H9 (cell line): ENCODE measurements around the gene MAD1L1. TPM values are rescaled to one million over a fixed set of nuclear protein-coding genes. Genes with fewer than 3 reads are reported as not detected.

Source experiments
- DNase-seq: peaks from one replicate; pipeline ENCODE4 v3.0.0-alpha.2; 2017
- H2AFZ ChIP-seq: one replicate; pipeline ENCODE4 v1.6.1; 2013; ENCODE audit warnings: mild to moderate bottlenecking, low read length, control low read depth, moderate library complexity
- H2AK5ac ChIP-seq: 2 replicates; pipeline ENCODE4 v1.6.1; 2013; ENCODE audit warnings: low read length, control low read depth, mixed read lengths; ENCODE audit not compliant: insufficient read length
- H2BK120ac ChIP-seq: one replicate; pipeline ENCODE4 v1.6.1; 2013; ENCODE audit warnings: low read depth, mild to moderate bottlenecking, low read length, control low read depth, inconsistent platforms; ENCODE audit not compliant: poor library complexity, severe bottlenecking
- H2BK12ac ChIP-seq: 2 replicates; pipeline ENCODE4 v1.6.1; 2013; ENCODE audit warnings: low read length, control low read depth, mixed read lengths, low read depth; ENCODE audit not compliant: insufficient read length
- H2BK15ac ChIP-seq: 2 replicates; pipeline ENCODE4 v1.6.1; 2013; ENCODE audit warnings: low read depth, low read length, control low read depth
- H2BK20ac ChIP-seq: one replicate; pipeline ENCODE4 v1.6.1; 2013; ENCODE audit warnings: low read depth, mild to moderate bottlenecking, low read length, control low read depth, inconsistent platforms; ENCODE audit not compliant: poor library complexity, severe bottlenecking
- H2BK5ac ChIP-seq: 2 replicates; pipeline ENCODE4 v1.6.1; 2013; ENCODE audit warnings: low read length, control low read depth, mixed read lengths; ENCODE audit not compliant: insufficient read length
- H3K14ac ChIP-seq: 2 replicates; pipeline ENCODE4 v1.6.1; 2013; ENCODE audit warnings: low read length, control low read depth; ENCODE audit not compliant: insufficient read depth
- H3K18ac ChIP-seq: 2 replicates; pipeline ENCODE4 v1.6.1; 2013; ENCODE audit warnings: low read depth, mild to moderate bottlenecking, mixed read lengths, low read length, control low read depth; ENCODE audit not compliant: insufficient read length
- H3K23ac ChIP-seq: 2 replicates; pipeline ENCODE4 v1.6.1; 2013; ENCODE audit warnings: low read length, control low read depth, mixed read lengths, low read depth; ENCODE audit not compliant: insufficient read length
- H3K23me2 ChIP-seq: 2 replicates; pipeline ENCODE4 v1.6.1; 2013; ENCODE audit warnings: low read depth, mild to moderate bottlenecking, mixed read lengths, low read length, control low read depth; ENCODE audit not compliant: insufficient read length, poor library complexity, severe bottlenecking
- H3K27ac ChIP-seq: 2 replicates; pipeline ENCODE4 v1.5.1; 2013; ENCODE audit warnings: low read length, control low read depth, mixed read lengths, low read depth; ENCODE audit not compliant: insufficient read length
- H3K27me3 ChIP-seq: 2 replicates; pipeline ENCODE4 v1.6.1; 2013; ENCODE audit warnings: low read length, control low read depth, inconsistent platforms; ENCODE audit not compliant: insufficient read depth
- H3K4ac ChIP-seq: 2 replicates; pipeline ENCODE4 v1.6.1; 2013; ENCODE audit warnings: low read depth, mild to moderate bottlenecking, control low read depth, inconsistent platforms, low read length, moderate library complexity
- H3K4me1 ChIP-seq: 2 replicates; pipeline ENCODE4 v1.6.1; 2013; ENCODE audit warnings: low read length, control low read depth, inconsistent platforms; ENCODE audit not compliant: insufficient read depth
- H3K4me2 ChIP-seq: 2 replicates; pipeline ENCODE4 v1.6.1; 2013; ENCODE audit warnings: low read length, control low read depth, mixed read lengths; ENCODE audit not compliant: insufficient read length, insufficient read depth
- H3K56ac ChIP-seq: 2 replicates; pipeline ENCODE4 v1.6.1; 2013; ENCODE audit warnings: low read depth, mild to moderate bottlenecking, mixed read lengths, low read length, control low read depth; ENCODE audit not compliant: insufficient read length
- H3K79me1 ChIP-seq: 2 replicates; pipeline ENCODE4 v1.6.1; 2013; ENCODE audit warnings: low read depth, mild to moderate bottlenecking, moderate library complexity, low read length, control low read depth, inconsistent platforms; ENCODE audit not compliant: insufficient read depth, poor library complexity, severe bottlenecking
- H3K79me2 ChIP-seq: 2 replicates; pipeline ENCODE4 v1.6.1; 2013; ENCODE audit warnings: low read length, control low read depth, inconsistent platforms; ENCODE audit not compliant: insufficient read depth
- H3K9ac ChIP-seq: 2 replicates; pipeline ENCODE4 v1.6.1; 2013; ENCODE audit warnings: low read length, control low read depth, mixed read lengths; ENCODE audit not compliant: insufficient read length; ENCODE audit errors: extremely low read depth
- H3K9me3 ChIP-seq: one replicate; pipeline ENCODE4 v1.6.1; 2013; ENCODE audit warnings: low read depth, low read length, inconsistent platforms; ENCODE audit not compliant: control insufficient read depth
- H3T11ph ChIP-seq: one replicate; pipeline ENCODE4 v1.6.1; 2013; ENCODE audit warnings: mild to moderate bottlenecking, low read length, control low read depth, inconsistent platforms
- H4K20me1 ChIP-seq: one replicate; pipeline ENCODE4 v1.6.1; 2013; ENCODE audit not compliant: control insufficient read depth, insufficient read length, insufficient read depth
- H4K5ac ChIP-seq: 2 replicates; pipeline ENCODE4 v1.6.1; 2013; ENCODE audit warnings: low read depth, mild to moderate bottlenecking, mixed read lengths, low read length, control low read depth; ENCODE audit not compliant: insufficient read length
- H4K8ac ChIP-seq: replicated peaks from 2 replicates; pipeline ENCODE4 v1.6.1; 2013; ENCODE audit warnings: low read length, control low read depth, mixed read lengths, low read depth; ENCODE audit not compliant: insufficient read length
- H4K91ac ChIP-seq: 2 replicates; pipeline ENCODE4 v1.6.1; 2013; ENCODE audit warnings: low read depth, mild to moderate bottlenecking, moderate library complexity, mixed read lengths, low read length, control low read depth; ENCODE audit not compliant: insufficient read length
- H3K27ac Mint-ChIP-seq, 3 experiments: 2 replicates in 2 of 3; 3 replicates in 1 of 3; pipeline ENCODE4 v1.8.0; 2020 to 2021; ENCODE audit warnings: mixed read lengths in 3 of 3, mild to moderate bottlenecking in 1 of 3, moderate library complexity in 1 of 3
- H3K27me3 Mint-ChIP-seq: 2 replicates; pipeline ENCODE4 v1.8.0; 2021; ENCODE audit warnings: low read depth, mild to moderate bottlenecking, moderate library complexity, mixed read lengths
- H3K36me3 Mint-ChIP-seq, 3 experiments: 2 replicates in 2 of 3; 3 replicates in 1 of 3; pipeline ENCODE4 v1.8.0; 2020 to 2021; ENCODE audit warnings: low read depth in 3 of 3, mixed read lengths in 3 of 3; ENCODE audit not compliant: insufficient read depth in 1 of 3
- H3K4me1 Mint-ChIP-seq, 2 experiments: 2 replicates each; pipeline ENCODE4 v1.8.0; 2020; ENCODE audit warnings: mixed read lengths in 2 of 2
- H3K4me3 Mint-ChIP-seq, 2 experiments: 2 replicates in 1 of 2; 3 replicates in 1 of 2; pipeline ENCODE4 v1.8.0; 2020 to 2021; ENCODE audit warnings: mild to moderate bottlenecking in 2 of 2, mixed read lengths in 2 of 2, moderate library complexity in 1 of 2
- H3K9me3 Mint-ChIP-seq, 2 experiments: 2 replicates in 1 of 2; 3 replicates in 1 of 2; pipeline ENCODE4 v1.8.0; 2020; ENCODE audit warnings: mild to moderate bottlenecking in 2 of 2, mixed read lengths in 2 of 2, moderate library complexity in 1 of 2
- WGBS: extraction: QIAGEN DNeasy Blood & Tissue Kit; methylation state at CpG from one replicate; pipeline ENCODE4 v1.1.7; 2013; ENCODE audit warnings: missing lambda C conversion rate, low lambda C conversion rate, mixed read lengths; ENCODE audit not compliant: insufficient read length; ENCODE audit errors: extremely low coverage; 5-methylcytosine and 5-hydroxymethylcytosine counted together
- total RNA-seq: library from RNA; stranded (reverse); gene quantifications from 2 replicates; pipeline ENCODE4 v1.2.1, GENCODE V29; 2021
- TF ChIP-seq, protein P1 (sequence below): fragments of 200-600 bp; sonication (generic); conservative IDR thresholded peaks from 3 replicates; pipeline ENCODE4 v1.8.0; 2021; ENCODE audit warnings: antibody characterized with exemption, mild to moderate bottlenecking

The MAD1L1 gene
- total RNA-seq, 1 experiment from 2014 or later, result 39.0 TPM

DNA sequence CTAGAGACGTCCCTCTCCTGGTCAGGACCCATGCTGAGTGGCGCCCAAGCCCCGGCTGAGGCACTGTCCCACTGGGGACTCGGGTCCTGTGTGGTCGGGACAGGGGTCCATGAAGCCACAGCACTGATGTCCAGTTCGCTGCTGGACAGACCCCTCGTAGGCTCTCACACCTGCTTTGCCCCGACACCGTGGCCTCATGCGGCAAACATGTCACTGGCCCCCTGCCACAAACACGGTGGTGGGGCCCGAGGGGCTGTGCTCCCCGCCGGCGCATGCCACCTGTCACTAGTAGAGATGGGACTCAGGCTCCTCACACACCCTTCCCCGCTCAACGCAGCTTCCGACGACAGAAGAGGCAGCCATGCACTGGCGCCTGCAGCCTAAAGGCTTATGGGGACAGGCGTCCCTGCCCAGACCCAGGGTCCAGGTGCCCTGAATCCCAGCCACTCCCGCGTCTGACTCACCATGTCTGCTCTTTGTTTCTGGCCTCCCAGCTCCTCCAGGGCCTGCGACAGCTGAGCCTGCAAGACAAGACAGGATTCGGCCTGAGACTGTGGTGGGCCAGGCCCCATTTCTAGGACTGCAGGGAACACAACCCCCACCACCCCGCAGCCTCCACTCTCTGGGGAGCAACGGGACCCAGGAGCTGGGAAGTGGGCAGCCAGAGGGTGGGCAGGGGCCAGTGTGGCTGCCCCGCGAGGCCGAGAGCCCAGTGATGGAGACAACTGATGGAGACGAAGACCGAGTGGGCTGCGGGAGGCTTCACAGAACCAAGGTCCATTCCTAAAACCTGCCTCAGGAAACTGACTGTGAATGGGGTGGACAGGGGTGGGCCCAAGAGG lies 230.9 kb downstream of the MAD1L1 start:
- H3K79me1 ChIP-seq, result no peaks in the 10 kb centered on the region
- H3K9me3 ChIP-seq, result no peaks in the 10 kb centered on the region
- H2AK5ac ChIP-seq, result no peak overlapping the region
- H3K23ac ChIP-seq, result no peak overlapping the region
- no peaks in the 10 kb centered on the region for H3K4me1 ChIP-seq
- H3K18ac ChIP-seq, result no peak overlapping the region
- H4K8ac ChIP-seq, result no peak overlapping the region
- no peak overlapping the region for H3K4me2 ChIP-seq
- no peak overlapping the region for H3T11ph ChIP-seq
- peaks cover 0 to 6% of the 10 kb centered on the region in 2 experiments; a peak in 1 of 4 replicates for H3K4me1 Mint-ChIP-seq
- no peak overlapping the region for H4K5ac ChIP-seq
- H3K27me3 ChIP-seq, result no peaks in the 10 kb centered on the region
- H4K20me1 ChIP-seq, result no peaks in the 10 kb centered on the region
- WGBS, result no CpG with 5 or more reads among the region's 33 CpGs
- no peak overlapping the region for H2BK5ac ChIP-seq
- no peaks in the 10 kb centered on the region for H3K9me3 Mint-ChIP-seq
- H3K36me3 Mint-ChIP-seq, result no peaks in the 10 kb centered on the region
- peak overlapping the region; percentile 30 to 61 (median 43); a peak in 3 of 7 replicates for H3K27ac Mint-ChIP-seq
- H3K4ac ChIP-seq, result no peak overlapping the region
- TF ChIP-seq, protein P1, sequence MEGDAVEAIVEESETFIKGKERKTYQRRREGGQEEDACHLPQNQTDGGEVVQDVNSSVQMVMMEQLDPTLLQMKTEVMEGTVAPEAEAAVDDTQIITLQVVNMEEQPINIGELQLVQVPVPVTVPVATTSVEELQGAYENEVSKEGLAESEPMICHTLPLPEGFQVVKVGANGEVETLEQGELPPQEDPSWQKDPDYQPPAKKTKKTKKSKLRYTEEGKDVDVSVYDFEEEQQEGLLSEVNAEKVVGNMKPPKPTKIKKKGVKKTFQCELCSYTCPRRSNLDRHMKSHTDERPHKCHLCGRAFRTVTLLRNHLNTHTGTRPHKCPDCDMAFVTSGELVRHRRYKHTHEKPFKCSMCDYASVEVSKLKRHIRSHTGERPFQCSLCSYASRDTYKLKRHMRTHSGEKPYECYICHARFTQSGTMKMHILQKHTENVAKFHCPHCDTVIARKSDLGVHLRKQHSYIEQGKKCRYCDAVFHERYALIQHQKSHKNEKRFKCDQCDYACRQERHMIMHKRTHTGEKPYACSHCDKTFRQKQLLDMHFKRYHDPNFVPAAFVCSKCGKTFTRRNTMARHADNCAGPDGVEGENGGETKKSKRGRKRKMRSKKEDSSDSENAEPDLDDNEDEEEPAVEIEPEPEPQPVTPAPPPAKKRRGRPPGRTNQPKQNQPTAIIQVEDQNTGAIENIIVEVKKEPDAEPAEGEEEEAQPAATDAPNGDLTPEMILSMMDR, result no peak
- no peak overlapping the region for H2BK120ac ChIP-seq
- H3K14ac ChIP-seq, result peak overlapping the region; percentile 18; the same call in 1 of the 2 replicates
- no peak overlapping the region for H3K27ac ChIP-seq
- DNase-seq, result no peak
- no peak overlapping the region for H4K91ac ChIP-seq
- no peak overlapping the region for H3K56ac ChIP-seq
- H3K4me3 Mint-ChIP-seq, result no peak overlapping the region
- H2BK15ac ChIP-seq, result no peak overlapping the region
- no peak overlapping the region for H3K9ac ChIP-seq
- no peak overlapping the region for H2BK20ac ChIP-seq
- H2AFZ ChIP-seq, result no peak overlapping the region
- no peaks in the 10 kb centered on the region for H3K27me3 Mint-ChIP-seq
- H3K79me2 ChIP-seq, result no peaks in the 10 kb centered on the region
- H3K23me2 ChIP-seq, result no peaks in the 10 kb centered on the region
- H2BK12ac ChIP-seq, result no peak overlapping the region
